ENCODE data around the gene NPDC1.
"Not testable (repeated sequence)": the region's sequence is repeated elsewhere in the genome, so short reads cannot be mapped to it uniquely, and the experiment has no call there.

The NPDC1 gene

DNA sequence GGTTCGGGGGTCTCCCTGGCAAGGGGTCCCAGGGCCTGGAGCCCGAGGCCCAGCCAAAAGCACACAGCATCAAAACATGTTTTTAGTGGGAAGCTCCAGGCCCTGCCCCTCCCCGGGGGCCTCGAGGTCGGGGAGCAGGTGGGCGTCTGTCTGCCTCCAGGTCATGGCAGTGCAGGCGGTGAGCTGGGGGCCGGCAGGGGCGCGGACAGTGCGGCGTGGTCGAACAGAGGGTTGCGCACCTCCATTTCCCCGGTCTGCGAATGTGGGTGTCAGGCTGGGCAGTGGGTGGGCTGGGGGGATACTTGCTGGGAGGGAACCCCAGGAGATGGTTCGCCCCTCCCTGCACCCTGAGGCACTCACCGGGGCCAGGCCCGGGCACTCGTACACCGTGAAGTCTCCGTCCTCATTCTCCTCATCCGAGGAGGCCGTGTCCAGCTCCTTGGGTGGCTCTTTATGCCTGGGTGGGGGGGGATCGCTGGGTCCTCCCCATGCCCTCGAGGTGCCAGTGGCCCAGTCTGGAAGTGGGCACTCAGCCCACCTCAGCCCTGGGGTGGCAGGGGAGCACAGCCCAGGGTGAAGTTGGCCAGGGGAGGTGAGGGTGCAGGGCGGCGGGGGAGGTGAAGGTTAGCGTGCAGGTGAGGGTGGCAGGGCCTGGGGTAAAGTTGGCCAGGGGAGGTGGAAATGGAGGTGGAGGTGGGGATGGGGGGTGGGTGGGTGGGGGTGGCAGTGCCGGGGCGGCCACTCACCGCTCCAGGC lies 6.2 kb downstream of the NPDC1 start:
- DNase-seq (ENCODE audit: low spot score), result no peak

DNA sequence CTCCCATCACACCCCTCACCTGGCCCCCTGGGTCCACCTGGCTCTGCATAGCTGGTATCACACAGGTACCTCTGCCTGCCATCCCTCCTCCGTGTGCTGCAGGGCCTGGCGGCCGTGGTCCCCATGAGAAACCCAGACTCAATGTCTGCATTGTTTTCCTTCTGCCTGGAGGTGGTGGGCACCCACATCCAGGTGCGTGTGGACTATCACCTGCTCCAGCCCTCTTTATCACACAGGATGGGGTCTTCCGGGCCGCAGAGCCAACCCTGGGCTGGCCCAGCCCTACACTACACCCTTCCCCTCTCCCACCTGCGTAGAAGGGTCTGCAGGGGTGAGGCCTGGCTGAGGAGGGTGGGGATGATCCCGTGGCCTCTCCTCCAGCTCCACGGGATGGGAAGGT lies 7.1 kb downstream of the NPDC1 start:
- no peak for DNase-seq (ENCODE audit: low spot score)

DNA sequence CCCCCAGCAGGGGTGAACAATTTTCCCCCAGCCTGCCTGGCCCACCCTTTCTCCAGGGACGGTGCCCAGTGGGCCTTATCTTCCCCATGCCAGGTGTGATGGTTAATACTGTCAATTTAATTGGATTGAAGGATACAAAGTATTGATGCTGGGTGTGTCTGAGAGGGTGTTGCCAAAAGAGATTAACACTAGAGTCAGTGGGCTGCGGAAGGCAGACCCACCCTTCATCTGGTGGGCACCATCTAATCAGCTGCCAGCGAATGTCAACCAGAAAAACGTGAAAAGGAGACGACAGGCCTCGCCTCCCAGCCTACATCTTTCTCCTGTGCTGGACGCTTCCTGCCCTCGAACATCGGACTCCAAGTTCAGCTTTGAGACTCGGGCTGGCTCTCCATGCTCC lies 8.5 kb downstream of the NPDC1 start:
- no peak for DNase-seq (ENCODE audit: low spot score)

DNA sequence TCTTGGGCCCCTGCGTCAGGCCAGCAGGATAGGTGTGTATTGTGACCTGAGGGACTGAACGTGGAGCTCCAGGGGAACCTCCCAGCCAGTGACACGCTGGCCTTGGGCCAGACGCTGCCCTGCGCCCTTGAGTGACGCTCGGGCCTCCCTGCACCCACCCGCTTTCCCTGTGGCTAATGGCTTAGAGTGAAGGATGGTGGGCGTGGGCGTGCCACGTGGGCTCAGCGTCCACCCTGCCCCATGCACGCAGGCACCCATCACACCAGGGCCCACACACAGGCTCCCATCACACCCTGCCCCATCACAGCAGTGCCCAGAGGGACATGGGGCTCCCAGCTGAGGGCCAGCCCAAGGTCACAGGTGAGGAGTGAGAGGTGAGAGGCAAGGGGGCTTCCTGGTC lies 8.9 kb downstream of the NPDC1 start:
- DNase-seq (ENCODE audit: low spot score), result no peak

DNA sequence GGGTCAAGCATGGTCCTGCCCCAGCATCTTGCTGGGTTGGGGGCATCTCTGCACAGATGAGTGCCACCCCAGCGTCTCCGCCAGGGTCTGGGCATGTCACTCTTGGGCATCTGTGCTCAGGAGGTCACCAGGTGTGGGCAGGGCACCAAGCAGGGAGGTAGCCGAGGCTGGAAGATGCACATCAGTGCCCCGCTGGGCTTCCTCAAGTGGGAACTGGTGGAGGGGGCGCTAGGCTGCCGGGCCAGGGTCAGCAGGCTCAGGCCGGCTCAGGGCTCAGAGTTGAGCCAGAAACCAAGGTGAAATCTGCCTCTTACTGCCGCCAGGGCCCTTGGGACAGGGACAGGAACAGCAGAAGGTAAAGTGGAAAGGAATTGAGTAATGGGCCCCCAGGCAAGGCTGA lies 10.0 kb downstream of the NPDC1 start:
- no peak for DNase-seq (ENCODE audit: low spot score)

DNA sequence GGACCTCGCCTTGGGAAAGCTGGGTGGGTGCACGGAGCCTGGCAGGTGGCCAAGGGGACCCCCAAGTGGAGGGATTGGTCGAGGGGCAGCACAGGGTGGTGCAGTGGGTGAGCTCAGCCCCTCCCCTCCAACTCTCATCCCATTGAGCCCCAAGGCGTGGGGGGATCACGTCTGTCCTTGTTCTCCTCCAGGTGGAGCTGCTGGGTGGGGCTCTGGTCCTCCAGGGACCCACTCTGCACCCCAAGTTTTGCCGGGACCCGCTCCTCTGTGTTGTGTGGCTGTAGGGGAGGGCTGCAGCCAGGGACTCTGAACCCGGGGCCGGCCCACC lies 10.5 kb downstream of the NPDC1 start:
- DNase-seq (ENCODE audit: low spot score), result no peak

DNA sequence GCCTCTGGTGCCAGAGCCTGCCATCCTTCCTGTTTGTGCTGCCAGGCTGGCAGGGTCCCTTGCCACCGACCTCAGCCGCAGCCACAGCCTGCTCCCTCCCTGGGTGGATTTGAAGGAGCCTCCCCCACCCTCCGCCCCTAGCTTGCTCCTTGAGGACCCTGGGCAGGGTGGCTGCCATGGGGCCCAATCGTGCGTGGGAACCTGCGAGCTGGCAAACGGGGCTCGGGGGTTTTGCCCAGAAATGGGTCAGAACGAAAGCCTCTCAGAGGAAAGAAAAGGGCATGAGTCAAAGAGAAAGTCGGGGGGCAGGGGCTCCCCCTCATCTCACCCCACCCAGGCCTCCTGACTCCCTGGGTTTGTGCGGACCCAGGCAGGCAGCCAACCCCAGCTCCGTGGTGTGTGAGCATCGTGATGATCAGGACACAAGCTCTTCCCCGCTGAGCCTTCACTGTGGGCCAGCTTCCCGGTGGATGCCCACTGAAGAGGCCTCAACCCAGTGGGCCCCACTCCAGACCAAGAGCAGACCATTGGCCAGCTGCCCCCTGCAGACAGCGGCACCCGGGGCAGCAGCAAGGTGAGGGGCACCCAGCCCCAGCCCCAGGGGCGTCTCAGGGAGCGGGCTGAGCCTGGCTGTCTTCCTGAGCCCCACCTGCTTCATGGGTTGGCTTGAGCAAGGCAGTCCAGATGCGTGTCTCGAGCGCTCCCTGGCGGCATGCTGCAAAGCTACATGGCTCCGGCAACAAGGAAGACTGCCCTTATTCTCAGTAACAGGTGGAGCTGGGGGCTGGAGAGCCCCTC lies 11.1 kb downstream of the NPDC1 start:
- peak; percentile 88 for DNase-seq (ENCODE audit: low spot score)

DNA sequence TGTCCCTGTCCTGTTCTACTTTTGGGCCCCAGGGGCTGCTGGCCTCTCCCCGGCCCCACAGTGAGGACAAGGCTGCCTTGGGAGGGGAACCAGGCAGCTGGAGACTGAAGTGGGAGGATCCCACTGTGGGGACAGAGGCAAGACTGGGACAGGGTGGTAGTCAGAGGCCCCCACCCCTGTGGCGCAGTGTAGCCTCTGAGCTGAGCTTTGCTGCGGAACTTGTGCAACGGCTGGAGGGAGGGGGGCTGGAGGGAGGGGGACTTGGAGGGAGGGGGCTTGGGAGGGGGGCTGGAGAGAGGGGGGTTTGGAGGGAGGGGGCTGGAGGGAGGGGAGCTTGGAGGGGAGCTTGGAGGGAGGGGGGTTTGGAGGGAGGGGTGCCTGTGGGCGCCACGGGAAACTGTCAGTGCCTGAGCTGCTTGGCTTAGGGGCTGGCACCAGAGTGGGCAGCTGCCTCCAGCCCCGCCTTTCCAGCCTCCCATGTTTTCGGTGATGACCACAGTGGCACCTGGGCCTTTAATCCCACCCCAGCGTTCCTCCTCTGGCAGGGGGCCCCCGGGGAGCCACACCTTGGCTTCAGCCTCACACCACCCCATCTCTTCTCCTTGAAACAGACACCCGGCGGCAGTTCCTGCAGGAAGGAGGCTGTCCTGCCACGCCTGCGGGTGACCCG lies 11.8 kb downstream of the NPDC1 start:
- DNase-seq (ENCODE audit: low spot score), result no peak

DNA sequence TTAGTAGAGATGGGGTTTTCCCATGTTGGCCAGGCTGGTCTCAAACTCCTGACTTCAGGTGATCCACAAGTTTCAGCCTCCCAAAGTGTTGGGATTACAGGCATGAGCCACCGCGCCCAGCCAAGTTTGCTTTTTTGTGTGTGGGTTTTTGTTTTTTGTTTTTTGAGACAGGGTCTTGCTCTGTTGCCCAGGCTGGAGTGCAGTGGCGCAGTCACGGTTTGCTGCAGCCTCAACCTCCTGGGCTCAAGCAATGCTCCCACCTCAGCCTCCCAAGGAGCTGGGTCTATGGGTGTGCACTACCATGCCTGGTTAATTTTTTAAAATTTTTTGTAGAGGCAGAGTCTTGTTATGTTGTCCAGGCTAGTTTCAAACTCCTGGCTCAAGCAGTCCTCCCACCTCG lies 12.5 kb downstream of the NPDC1 start:
- not testable (repeated sequence) for DNase-seq (ENCODE audit: low spot score)

DNA sequence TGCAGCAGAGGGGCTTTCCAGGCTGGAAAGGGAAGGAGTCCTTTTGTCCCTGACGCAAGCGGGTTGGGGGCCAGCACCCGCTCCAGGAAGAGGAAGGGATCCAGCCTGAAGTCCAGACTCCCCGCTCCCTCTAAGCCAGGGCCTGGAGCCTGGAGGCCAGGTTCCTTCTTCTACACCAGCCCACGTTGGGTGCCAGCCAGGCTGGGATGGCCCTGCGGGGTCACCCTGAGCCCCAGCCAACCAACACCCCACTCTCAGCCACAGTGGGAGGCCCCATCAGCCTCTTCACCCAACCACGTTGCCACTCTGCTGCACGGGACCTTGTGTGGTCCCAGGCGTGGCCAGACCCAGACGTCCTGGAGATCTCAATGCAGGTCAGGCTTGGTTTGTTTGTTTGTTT lies 13.1 kb downstream of the NPDC1 start:
- no peak for DNase-seq (ENCODE audit: low spot score)

DNA sequence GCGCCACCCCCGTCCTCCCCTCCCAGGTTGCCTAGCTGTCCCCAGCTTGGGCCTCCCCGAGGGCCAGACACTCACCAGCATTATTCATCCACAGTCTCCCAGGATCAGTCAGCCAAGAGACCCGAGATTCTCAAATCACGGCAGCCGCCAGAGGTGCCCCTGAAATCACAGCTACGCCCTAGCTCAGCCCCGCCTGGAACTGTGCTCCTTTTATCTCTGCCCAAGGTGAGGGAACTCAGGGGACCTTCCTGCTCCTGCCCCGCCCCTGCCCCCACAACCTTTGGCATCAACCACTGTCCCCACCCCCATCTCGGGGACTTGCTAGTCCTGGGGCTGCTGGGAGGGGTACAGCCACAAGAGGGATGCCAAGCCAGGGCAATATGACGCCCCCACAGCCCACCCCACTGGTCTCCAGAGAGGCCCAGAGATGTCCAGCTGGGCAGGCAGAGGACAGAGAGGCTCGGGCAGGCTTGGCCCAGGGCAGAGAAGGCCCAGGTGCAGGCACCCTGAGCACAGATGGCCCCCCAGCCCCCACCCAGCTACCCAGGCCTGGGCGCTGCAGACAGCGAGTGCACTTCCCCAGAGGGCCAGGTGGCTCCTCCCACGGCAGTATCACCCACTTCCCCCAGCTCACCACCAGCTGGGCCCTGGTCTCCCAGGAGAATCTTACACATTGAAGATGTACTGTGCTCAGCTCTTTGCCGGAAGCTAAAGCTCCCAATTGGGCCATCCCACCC lies 13.9 kb downstream of the NPDC1 start, which contains the start of gene FUT7:
FUT7 (minus strand) TSS at position 185 of the 737 bp plus-strand sequence; CDS start at position 88, 97 bp downstream.
- DNase-seq (ENCODE audit: low spot score), result no peak

DNA sequence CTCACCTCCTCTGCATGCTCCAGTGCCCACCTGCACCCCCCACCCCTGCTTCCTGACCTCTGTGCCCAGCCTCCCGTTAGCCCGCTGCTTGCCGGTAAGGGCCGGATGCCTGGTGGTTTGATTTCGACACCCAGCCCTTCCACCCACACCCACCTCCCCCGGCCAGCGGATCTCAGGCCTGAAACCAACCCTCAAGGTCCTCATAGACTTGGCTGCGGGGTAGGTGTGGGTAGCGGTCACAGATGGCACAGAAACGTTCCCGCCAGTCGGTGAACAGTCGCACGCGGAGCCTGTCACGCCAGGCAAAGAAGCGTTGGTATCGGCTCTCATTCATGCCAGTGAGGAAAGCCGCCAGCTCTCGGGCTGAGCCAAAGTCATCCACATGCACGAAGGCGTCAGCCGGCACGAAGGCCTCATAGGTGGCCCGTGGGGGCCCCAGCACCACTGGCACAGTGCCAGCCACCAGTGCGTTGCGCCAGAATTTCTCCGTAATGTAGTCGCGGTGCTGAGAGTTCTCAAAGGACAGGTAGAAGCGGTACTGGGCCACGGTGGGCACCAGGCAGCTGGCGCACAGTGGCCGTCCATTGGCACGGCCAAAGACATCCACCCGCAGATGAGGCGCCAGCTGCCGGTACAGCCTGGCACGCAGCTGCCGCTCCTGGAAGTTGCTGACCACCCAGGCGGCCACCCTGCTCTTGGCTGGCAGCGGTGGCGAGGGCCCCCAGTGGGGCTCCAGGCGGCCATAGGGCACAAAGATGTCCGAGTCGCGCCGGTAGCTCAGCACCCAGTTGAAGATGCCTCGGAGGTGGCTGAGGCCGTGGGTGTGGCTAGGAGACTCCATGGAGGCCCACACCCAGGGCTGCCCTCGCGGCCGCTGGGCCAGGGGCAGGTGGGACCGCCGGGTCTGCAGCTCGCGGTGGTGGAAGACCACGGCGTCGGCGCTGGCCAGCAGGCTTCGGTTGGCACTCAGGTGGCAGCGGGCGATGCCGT lies 15.1 kb downstream of the NPDC1 start:
- no peak for DNase-seq (ENCODE audit: low spot score)

DNA sequence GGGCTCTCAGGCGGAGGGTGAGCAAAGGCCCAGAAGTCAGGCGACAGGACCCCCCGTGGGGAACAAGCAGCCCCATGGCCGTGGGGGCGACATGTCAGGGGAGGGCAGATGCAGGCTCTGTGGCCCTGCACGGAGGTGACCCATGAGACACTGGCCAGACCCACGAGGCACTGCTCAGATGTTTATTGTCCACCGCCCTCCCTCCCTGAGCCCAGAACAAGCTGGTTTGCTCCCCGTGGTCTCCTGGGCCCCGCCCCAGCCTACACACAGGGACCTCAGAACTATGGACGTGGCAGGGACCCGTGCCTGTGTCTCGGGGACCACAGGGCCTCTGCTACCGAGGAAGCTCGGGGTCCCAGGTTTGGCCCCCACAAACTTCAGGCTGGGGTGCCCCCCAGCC lies 16.0 kb downstream of the NPDC1 start:
- no peak for DNase-seq (ENCODE audit: low spot score)

DNA sequence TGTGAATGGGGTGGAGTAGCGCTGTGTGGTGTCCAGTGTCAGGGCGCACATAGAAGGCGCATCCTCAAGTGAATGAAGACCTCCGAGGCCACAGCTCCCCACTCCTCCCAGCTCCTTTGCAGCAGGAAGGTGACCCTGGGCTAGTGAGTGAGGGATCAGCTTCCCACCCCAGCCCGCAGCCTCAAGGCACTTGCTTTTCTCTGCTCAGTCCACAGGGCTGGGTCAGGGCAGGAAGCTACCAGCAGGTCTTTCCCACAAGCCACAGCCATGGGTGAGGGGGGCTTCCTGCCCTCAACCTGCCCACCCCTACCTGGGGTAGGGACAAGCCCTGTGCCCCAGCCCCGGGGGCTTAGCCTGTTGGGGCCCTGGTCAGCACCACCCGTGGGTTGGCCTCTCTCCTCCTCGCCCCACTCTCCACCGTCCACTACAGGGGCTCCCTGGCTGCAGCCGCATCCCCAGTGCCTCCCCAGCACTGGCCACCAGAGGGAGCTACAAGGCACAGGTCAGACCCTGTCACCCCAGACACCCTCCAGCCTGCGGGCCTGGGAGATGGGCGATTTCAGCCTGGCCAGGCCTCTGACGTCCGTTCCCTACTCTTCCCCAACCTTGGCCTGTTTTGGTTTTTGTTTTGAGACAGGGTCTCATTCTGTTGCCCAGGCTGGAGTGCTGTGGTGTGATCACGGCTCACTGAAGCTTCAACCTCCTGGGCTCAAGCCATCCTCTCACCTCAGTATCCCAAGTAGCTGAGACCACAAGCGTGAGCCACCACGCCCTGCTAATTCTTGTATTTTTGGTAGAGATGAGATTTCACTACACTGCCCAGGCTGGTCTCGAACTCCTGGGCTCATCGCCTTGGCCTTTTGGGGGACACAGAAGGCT lies 16.7 kb downstream of the NPDC1 start:
- DNase-seq (ENCODE audit: low spot score), result peak; percentile 81

DNA sequence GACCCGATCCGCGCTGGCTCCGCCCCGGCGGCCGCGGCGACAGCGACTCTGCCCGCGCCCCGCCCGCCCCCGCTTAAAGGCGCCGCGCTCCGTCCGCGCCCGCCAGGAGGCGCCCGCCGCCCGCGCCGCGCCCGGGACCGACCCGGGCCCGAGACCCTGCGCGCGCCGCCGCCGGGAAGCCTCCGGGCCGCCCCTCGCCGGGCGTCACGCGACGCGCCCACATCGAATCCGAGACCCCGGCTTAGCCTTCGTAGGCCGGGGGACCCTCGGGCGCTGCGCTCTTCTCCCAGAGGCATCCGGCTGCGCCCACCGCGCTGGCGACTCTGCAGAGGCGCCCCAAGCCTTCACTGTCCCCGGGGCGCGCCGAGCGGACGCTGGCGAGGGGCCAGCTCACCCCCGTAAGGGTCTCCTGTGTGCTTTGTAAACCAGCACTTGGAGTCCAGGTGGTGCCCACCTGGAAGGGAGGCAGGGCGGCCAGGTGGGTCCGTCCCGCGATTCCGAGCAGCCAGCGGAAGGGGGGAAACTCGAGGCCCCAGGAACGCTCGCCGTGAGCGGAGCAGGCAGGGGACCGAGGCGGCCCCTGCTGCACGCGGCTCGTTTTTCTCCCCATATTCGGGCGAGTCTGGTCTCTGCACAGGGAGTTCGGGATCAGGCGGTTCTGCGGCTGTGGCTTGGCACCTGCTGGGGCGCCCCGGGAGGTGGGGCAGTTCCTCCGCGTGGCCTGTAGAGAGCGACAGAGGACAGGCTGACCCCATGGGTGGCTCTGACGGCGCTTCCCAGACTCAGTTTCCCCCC lies 17.5 kb downstream of the NPDC1 start:
- peak; percentile 77 for DNase-seq (ENCODE audit: low spot score)

DNA sequence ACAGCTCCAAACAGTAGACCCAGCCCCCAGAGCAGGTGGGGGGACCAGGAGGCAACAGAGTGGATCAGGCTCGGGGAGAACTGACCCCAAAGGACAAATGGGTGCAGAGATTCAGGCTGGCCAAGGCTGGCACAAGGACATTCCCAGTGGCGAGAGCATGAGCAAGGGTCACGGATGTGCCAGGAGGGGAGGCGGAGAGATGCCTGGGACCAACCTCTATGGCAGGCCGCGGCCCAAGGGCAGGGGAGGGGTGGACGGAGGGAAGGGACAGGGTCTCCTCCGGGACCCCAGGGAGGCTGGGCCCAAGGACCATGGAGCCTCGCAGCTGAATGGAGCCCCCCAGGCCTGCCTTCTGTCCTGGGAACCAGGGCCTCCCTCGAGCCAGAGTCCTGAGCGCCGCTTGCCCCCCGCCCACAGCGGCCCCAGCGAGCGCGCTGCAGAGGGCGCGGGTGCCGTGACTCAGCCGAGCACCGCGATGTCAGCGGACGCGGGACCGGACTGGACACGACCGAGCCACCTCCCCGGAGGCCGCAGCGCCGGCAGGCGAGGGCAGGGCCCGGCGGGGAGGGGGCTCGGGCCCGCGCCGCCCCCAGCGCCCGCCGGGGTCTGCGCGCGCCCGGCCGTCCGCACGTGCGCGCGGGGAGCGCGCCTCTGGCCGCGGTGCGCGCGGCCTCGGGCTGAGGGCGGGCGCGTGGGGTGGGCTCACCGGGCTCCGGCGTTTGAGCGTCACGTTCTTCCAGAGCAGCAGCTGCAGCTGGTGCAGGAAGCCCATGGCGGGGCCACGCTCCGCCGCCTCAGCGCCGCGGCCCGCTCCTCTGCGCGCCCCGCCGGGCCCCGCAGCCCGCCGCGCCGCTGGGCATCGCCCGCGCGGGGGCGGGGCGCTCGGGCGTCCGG lies 18.4 kb downstream of the NPDC1 start, which contains the start of gene ABCA2:
ABCA2 (minus strand) TSS at position 869 of the 894 bp plus-strand sequence; CDS start at position 772, 97 bp downstream.
- DNase-seq (ENCODE audit: low spot score), result no peak

DNA sequence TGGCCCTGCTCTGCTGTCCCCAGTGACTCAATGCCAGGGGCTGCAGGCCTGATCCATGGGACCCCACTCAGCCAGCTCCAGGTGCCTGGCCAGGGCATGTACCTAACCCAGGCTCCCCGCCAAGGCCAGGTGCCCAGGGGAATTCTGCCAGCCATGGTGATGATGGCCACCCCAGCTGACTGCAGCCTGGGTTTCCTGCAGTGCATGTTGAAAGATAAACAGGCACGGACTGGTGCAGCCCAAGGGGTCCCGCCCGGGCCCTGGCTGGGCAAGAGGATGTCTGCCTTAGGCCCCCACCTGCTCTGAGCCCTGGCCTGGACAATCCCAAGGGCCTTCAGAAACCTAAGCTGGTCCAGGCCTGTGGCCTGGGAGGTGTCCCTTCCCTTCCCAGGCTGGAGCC lies 19.1 kb downstream of the NPDC1 start:
- DNase-seq (ENCODE audit: low spot score), result no peak

DNA sequence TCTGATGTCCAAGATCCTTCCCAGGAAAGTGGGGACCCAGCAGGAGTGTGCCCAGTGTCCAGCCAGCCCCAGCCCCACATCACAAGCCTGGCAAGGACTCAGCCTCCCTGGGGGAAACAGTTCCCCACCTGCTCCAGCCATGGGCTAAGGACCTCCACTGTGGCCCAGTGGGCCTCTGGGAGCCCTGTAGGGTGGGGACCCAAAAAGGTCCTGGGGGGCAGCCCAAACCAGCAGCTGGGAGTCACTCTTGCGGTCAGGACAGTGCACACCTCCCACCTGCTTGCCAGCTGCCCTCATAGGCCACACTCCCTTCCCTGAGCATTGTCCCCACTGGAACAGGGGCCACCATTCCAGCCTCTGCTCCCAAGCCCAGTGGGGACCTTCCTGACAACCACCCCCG lies 19.6 kb downstream of the NPDC1 start:
- no peak for DNase-seq (ENCODE audit: low spot score)
